NCI-H146 treated with DMSO at 0.1 percent for 48 hours (cell line): ENCODE data around the gene LGR4.

Experiments
- DNase-seq: peaks from one replicate; lab custom pipeline; 2025; ENCODE audit not compliant: unreplicated experiment; lab: John Stamatoyannopoulos, UW

LGR4 gene

GRCh38 chr11:27406498-27407354 lies 65.9 kb downstream of the LGR4 start:
- no peak for DNase-seq

DNA sequence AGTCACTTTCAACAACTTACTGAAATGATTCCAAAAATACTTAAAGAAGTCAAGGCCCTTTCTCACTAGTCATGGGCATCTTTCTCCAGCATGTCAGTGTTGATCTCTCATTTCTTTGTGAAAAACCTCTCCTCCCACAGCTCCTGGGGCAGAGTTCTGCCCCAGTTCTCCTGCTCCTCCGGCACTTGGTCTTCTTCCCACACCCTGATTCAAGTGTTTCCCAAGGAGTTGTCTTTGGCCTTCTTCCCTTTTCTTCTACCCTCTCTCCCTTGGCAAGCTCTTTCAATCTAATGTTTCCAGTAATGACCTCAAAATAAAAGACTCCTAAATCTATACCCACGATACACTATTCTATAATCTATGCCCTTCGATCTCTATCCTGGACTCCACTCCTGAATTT lies 67.5 kb downstream of the LGR4 start:
- DNase-seq, result no peak

GRCh38 chr11:27404427-27404826 lies 68.2 kb downstream of the LGR4 start:
- DNase-seq, result no peak

GRCh38 chr11:27403195-27403594 lies 69.4 kb downstream of the LGR4 start:
- DNase-seq, result no peak

GRCh38 chr11:27402450-27402849 lies 70.1 kb downstream of the LGR4 start:
- no peak for DNase-seq

DNA sequence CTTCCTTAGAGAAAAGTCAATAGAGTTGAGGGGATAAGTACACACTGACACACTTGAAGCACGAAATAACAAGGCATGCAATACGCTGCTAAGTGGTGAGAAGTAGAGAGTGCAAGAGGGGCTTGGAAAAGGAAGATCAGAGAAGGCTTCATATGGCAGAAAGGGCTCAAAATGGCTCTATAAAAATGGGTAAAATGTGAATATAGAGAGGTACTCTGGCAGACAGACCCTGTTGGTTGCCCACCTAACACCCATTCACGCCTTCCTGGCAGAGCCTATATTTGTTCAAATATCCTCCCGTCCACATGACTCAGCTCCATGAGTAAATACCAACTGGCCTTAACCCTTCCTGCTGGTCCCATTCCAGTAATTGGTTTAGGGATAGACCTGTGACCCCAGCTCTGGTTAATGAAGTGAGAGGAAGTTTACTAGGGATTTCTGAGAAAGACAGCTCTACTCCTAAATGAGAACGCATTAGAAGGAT lies 70.7 kb downstream of the LGR4 start:
- DNase-seq, result no peak

- no peak for DNase-seq
Measured at GRCh38 chr11:27401280-27401832, 71.2 kb downstream of the LGR4 start.

DNA sequence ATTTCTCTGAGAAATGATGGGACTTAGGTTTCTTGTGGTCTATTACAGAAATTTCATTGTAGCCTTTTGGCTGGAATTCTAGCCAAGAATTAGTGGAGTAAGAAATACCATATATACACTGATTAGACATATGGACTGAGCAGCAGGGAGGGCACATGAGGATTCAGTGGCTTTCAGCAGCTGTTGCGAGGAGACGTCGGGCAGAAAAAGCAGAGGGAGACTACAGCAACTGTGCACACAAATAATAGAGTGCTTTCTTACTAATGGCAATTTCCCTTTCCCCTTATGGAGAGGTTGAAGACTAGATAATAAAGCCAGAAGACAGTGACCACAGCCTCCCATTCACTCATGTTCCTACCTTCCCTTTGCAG lies 74.2 kb downstream of the LGR4 start:
- no peak for DNase-seq

DNA sequence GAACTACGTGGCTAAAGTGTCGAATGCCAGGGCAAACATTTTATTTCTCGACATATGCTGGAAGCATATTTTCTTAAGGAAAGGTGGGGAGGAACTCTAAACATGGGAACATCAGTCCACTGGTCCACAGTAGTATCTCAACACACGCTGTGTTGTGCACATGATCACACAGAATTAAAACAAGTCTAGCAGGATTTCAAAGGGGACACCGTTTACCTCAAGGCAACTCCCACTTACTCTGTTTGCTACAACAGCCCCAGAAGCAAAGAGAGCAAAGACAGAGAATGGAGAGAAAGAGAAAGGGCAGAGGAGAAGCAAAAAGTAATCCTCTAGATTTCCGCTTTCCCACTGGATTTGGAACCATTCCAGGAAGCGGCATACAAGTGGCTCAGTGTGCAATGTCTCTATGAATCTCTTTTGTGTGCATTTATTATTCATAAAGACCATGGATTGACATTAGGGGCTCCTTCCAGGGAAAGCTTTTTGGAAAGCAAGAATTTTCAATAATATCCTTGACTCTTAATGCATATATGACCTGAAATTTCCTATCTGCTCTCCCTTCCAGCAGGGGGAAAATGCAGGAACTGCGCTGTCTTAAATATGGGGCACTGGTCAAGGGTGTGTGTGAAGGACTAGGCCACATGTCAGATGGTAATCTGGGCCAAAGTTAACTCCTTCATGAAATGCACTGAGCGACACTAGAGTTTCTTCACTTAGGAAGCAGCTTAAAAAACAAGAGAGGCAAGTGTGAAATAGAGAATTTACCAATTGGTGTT lies 74.8 kb downstream of the LGR4 start:
- no peak for DNase-seq

GRCh38 chr11:27396259-27396839 lies 76.2 kb downstream of the LGR4 start:
- DNase-seq, result no peak

DNA sequence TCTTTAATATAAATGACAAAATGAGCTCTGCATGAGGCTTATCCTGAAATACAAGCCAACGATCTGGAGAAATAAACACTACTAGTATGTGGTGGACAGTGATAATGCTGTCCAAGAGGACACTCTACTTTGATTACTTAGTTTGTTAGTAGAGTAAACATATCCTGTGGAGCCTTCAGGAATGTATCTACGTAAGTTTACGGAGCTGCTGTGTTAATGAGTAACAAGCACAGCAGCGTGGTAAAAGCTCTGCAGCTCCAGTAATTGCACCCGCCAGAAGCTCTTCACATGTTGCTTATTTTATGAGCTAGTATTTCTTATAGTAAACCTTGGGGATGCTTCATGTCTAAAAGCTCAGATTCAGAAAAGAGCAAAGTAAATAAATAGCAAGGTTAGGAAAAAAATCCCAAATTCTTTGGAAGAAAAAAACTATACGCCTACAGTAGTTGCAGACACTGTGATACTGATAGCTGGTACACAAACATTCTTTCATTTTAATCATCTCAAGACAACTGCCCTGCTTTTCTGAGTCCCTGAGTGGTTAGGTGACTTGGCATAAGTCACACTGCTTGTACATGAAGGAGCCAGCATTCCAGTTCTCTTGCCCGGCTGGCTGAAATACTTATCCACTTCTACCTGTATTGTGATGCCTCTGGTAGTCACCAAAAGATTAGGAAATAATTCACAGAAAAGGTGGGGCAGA lies 76.9 kb downstream of the LGR4 start:
- peak; percentile 85 for DNase-seq

GRCh38 chr11:27394781-27395228 lies 77.8 kb downstream of the LGR4 start:
- DNase-seq, result no peak

- no peak for DNase-seq
Measured at GRCh38 chr11:27392278-27393114, 80.1 kb downstream of the LGR4 start.

GRCh38 chr11:27391331-27392015 lies 81.1 kb downstream of the LGR4 start:
- DNase-seq, result no peak

DNA sequence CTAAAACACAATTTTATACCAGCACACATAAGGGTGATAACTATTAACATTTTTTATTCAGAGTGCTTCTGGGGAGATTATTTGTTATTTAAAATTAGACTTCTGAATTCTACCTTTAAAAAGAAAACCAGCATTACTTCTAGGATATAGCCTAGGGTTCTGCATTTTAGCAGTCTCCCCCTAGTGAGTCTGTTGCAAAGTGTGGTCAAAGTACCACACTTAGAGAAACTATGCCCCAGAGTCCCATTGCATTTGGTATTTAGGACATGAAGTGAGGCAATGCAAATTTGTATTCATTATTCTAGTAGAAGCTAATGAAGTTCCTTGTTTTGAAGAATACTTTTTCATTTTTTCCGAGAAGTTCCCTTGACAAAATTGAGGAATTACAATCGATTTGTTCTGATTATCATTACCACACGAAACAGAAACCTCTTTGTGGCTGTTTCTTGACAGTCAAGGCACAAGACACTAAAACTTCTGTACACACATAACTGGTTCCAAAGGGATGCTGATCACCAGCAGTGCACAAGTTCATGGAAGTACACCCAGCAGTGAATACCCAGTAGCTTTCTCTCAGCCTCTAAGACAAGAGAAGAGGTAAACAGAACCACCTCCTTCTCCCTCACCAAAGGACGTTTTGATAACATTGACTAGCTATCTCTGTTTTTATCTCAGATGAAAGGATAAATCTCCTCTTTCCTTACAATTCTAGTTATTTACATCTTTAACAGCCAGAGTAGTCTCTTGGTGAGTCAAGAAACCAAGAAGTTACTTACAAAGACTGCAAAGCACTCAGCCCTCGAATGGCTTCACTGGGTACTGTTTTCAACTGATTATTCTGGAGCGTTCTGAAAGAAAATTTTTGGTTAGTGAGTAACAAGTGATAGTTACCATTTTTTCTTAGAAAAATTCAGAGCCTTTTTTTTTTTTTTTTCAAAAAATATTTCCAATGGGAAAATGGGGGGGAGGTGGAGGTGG lies 82.0 kb downstream of the LGR4 start:
- DNase-seq, result no peak

GRCh38 chr11:27388869-27389268 lies 83.7 kb downstream of the LGR4 start:
- DNase-seq, result no peak

GRCh38 chr11:27388001-27388400 lies 84.6 kb downstream of the LGR4 start:
- DNase-seq, result no peak

- no peak for DNase-seq
Measured at GRCh38 chr11:27387362-27387761, 85.2 kb downstream of the LGR4 start.
